ENCODE results near the gene MGAT4B.

Gene MGAT4B

DNA sequence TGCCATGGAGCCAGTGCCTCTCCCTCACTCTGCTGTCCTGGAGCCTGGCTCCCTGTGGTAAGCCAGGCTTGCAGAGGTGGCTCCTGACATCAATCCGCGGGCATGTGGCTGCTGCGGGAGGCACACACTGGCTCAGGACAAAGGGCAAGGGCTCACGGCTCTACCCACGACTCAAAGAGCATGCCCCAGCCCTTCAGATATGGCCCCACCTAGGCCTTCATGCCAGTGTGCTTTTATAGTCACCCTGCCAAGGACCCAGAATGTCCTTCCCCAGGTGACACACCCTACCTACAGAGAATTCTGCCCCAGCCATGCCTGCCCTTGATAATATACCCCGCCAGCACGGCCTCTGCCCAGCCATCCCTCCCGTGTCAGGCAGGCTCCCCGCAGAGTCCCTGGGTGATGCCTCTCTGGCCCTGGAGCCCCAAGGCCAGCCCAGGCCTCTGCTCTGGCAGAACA lies 1.6 kb downstream of the MGAT4B start:
- DNase-seq, result no peak

DNA sequence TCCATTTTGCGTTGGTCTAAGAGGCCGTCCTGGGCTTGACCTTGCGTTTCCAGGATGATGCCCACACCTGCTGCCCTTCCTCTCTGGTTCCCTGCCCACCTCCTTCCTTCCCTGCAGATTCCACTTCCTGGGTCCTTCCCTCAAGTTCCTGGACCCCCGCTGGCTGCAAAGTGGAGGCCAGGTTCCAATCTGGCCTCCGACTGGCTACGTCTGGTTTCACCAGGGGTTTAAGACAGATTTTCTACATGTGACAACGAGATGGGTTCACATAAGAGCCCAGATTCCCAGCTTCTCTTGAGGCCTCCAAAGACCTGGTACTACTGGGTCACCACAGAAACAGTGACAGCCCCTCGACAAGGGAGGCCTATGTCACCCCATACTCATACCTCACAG lies 2.1 kb downstream of the MGAT4B start:
- DNase-seq, result no peak

DNA sequence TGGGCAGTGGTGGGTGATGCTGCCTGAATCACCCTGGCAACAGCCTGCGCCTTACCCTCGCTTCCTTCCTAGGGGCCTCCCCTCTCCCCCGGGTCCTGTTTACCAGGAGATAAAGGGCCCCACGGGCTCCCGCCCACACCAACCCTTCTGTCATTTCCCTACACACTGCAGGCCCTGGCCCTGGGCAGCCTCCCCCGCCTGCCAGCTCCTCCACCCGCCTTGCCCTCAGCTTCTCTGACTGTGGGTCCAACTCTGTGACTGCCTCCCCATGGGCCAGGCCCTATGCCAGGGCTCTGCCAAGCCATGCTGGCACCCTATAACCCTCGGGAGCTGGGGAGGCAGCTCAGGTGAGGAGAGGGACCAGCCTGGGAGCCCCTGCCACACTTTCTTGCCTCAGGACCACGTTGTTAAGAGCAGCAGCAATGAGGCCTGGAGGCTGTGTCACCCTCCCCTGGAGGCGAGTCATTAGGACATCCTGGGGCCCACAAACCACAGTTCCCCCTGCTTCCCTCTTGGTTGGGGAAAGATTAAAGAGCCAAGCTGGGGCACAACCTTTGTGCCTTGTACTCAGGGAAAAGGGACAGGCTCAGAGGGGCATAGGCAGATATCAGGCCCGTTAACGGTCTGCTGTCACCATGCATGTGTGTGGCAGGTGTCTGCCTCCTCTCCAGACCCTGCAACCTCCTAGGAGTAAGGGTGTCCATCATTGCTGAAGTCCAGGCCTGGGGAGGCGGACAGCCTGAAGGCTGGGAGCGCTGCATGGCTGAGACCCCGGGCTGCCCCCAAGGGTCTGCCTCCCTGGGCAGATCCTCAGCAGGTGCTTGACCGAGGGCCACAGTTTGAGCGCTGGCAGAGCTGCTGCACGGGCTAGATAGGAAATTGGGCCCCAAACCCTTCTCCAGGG lies 2.8 kb downstream of the MGAT4B start:
- DNase-seq, result no peak

DNA sequence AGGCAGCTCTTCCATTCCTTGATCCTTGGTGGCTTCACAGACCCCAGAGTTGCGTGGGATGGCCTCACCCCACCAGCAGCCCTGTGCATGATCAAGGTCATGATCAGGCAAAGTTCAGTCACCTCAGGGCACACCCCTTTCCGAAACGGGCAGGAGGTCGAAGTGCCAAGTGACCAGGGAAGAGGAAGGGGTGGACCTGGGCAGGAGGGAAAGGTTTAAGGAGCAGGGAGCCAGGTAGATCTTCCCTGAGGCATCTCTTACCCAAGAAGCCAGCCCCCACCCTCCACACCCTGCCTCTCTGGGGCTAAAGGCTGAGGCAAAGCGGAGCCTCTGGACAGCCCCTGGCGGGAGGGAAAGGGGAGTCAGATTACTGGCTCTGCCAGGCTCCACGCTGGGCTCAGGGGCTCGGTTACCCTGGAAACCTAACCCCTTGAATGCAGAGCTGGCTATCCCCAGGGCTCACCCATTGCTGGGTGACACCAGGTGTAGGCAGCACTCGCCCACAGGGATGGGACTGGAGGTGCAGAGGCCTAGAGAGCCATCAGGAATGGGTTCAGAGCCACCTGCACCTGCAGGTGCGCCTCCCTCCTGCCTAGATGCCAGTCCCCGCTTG lies 3.6 kb downstream of the MGAT4B start:
- no peak for DNase-seq

DNA sequence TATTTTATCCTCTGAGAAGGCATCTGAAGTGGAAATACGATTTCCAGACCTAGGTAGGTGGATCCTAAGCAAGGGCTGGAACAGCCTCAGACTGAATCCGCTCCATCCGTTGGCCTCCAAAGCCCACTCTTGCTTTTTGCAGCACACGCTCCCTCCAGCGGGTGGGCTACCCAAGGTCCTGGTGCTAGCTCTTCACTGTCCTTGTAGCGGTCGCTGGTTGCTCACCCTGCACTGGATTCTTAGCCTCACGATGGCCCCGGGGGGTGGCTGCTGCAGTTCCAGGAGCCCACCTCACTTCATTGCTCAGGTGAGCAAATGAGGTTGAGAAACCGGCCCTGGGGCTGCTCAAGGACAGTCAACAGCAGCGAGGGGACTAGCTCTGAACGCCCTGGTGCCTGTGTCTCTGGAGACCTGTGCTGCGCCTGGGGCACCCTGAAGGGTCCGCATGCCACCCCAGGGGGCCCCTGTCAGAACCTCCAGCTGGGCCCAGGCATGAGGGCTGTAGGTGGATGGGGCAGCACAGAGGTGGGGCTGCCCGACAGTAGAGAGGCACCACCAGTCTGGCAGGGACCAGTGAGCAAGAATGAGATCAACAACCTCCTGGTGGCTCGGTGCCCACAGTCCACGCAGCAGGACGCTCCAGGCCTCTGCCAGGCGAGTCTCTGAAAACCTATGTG lies 4.3 kb downstream of the MGAT4B start:
- no peak for DNase-seq

DNA sequence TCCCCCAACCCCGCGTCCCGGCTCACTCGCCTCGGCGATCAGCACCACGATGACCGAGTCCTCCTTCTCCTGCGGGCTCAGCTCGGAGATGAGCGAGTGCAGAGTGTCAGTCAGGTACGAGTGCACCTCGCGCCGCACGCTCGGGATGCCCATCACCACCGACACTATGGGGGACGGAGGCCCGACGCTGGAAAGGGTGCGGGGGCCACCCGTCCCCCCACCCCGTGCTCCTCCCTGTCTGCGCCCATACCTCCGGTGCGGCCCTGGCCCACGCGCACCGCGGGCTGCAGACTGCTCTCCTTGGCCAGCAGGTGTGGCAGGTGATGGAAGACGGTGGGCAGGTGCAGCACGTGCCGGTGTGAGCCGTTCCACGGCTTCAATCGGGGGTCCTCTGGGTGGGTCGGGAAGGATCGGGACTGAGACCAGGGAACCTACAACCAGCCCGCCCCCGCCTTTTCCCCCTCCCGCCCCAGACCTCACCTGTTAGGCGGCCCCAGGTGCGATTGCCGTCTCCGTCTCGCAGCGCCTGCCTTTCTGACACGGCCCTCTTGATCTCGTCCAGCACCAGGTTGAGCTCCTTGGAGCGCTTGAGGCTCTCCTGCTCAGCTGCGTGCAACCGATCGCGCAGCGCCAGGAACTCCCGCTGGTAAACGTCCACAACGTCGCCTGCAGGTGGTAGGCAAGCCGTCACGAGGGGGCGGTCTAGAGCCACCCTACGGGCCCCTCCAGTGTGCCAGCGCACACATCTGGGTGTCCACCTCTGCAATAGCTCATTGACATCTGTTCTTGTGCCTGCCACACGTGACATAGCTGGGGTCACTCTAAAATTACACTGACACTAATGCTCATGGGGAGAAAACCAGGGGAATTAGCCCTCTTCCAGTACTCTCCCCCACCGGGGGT lies 5.1 kb downstream of the MGAT4B start:
- DNase-seq, result peak; percentile 75

DNA sequence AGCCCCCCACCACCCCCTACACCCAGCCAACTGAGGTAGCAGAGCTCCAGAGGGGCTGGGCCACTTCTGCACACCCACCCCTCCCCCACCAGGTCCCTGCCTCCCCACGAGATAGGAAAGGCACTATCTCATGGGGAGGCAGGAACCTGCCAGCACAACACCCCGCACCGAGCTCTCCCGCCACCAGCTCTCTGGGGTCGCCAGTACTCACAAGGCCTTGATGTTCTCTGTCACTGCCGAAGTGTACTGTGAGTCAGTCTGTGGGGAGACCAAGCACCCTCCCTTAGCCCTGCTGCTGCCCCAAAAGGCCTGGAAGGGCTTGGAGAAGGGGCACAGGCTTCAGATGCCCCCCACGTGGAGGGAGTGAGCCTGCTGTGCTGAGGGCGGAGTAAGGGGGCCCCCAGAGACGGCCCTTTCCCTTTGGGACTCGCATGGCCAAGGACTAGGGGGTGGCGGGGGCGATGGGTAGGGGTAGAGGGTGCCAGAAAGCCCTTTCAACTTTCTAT lies 5.9 kb downstream of the MGAT4B start:
- DNase-seq, result no peak

DNA sequence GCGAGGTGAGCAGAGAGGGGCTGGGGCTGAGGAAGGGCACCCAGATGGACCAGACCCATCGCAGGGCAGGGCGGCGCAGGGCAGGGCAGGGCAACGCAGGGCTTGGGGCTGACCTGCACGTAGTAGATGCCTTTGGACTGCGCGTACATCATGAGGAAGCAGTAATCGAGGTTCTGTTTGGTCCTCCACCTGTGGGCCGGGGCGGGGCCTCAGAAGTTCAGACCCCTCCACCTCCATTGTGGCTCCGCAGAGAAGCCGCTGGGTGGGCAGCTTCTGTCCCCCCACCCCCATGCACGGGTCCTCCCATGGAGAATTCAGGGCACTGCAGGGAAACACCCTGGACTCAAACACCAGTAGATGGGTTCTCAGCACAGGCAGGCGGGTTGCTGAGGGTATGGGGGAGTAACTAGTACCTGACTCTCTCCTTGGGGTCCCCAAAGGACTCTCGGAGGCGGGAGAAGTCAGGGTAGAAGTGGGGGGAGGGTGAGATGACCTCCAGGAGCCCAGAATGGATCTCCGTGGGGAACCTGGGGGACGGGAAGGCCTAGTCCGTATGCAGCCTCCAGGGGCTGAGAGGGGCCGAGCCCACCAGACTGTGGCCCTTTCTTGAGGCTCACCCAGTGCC lies 6.5 kb downstream of the MGAT4B start:
- DNase-seq, result no peak

DNA sequence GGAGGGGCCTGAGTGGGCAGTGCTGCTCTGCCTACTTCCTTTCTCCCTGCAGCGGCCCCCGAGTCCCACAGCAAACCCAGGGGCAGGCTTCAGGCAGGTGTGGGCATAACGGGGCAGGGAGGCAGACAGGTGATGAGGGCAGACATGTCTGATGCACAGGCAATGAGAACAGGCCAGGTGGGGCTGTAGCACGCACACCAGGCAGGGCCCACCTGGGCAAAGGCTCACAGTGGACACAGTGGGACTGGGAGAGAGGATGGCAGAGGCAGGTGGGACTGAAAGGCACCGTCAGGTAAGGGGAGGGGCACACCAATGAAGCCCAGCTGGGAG lies 7.1 kb downstream of the MGAT4B start:
- DNase-seq, result no peak

DNA sequence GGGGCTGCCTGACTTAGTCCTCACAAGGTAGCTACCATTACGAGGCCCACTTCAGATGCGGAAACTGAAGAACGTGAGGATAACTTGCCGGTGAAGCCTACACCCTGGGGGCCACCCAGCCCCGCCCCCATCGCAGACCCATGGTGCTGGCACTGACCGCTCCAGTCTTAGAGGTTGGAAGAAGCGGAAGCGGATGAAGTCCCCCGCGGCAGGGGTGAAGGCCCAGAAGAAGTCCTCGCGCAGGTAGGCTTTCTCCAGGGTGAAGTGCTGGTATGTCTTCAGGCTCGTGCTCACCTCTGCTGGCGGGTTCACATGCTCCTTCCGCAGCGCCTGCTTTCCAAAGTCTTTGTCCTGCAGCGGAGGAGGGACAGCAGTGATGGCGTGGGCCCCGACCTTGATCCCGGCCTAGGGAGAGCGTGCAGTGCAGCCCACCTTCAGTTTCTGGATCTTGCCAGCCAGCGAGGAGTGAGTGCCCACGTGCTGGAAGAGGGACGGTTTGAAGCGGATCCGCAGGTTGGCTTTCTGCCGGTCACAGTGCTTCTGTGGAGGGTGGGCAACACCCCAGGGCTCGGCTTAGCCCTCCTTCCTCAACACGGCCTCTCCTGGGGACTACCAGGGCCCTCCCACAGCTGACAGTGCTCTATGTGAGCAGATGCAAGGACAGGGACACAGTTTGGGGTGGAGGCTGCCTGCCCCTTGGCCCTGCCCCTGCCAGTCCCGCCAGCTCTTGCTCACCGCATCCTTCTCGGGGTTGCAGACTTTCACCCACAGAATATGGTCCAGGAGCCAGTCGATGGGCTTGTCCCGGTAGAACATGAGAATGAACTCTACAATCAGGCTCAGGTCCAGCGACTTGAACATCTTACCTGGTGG lies 7.7 kb downstream of the MGAT4B start:
- no peak for DNase-seq

DNA sequence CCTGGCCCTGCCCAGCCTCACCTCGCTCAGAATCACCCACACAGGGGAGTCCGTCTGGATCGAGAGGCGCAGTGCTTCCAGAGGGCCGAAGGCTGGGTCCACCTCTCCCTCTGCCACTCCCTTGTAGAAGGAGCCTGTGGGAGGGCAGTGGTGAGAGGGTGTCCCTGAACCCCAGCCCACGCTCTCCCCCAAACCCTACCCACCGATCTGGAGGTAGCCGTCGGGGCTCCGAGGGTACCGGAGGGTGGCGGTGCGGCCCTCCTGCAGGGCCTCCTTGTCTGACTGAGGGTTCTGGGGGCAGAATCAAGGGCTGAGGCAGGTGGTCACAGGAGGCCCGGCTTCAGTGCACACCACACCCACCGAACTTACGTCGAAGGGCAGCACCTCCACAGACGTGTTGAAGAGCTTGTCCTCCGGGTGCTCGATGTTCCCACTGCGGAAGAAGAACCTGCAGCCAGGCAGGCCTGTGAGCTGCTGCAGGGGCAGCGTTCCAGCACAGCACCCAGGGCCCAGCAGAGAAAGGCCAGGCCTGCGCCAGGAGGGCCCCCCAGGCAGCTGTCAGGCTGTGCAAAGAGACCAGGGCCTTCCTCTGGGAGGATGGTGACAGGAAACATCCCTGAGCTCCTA lies 8.4 kb downstream of the MGAT4B start:
- DNase-seq, result no peak

DNA sequence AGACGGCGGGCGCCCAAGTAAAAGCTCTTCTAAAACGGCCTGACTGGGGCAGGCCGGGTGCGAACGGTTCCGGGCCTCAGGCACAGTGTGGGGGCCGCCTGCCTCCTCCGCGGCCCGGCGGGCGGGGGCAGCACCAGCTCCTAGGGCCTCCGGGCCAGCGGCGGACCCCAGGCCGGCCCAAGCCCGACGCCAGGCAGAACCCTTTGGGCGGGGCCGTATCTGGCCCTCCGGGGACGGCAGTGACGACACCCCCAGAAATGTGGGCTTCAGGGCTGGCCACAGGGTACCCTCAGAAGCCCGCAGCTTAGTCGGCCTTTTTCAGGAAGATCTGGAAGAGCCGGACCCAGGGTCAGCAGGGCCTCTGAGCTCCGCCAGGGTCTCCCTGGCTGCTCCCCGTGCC lies 8.9 kb downstream of the MGAT4B start:
- no peak for DNase-seq

DNA sequence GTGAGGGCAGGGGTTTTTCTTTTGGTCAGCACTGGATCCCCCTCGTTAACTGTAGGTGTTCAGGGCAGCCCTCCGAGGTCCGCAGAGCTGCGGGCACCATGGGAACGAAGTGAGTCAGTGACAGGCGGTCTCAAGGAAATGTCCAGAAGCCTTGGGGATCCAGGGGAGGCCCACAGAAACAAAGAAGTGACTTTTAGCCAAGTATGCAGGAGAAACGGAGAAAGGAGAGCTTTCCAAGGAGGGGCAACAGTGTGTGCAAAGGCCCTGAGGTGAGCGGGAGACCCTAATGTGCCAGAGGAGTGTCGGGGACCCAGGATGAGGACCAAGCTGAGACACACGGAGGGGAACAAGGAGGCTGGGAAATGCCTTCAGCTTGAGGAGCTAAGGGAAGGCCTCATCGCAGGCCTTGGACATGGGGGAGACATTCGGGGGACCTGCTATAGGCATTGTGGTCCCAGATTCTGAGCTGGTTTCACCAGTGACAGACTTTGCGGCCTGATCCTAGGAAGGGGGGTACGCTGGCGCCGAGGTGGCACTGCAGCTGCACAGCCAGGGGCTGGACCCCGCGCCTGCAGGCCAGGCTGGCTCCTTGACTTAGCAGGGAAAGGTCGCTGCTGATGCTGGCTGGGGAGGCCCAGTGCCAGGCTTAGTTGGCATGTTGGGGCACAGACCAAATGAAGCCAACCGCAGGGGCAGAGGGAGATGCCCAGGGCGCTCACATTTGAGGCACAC lies 9.6 kb downstream of the MGAT4B start:
- DNase-seq, result no peak

DNA sequence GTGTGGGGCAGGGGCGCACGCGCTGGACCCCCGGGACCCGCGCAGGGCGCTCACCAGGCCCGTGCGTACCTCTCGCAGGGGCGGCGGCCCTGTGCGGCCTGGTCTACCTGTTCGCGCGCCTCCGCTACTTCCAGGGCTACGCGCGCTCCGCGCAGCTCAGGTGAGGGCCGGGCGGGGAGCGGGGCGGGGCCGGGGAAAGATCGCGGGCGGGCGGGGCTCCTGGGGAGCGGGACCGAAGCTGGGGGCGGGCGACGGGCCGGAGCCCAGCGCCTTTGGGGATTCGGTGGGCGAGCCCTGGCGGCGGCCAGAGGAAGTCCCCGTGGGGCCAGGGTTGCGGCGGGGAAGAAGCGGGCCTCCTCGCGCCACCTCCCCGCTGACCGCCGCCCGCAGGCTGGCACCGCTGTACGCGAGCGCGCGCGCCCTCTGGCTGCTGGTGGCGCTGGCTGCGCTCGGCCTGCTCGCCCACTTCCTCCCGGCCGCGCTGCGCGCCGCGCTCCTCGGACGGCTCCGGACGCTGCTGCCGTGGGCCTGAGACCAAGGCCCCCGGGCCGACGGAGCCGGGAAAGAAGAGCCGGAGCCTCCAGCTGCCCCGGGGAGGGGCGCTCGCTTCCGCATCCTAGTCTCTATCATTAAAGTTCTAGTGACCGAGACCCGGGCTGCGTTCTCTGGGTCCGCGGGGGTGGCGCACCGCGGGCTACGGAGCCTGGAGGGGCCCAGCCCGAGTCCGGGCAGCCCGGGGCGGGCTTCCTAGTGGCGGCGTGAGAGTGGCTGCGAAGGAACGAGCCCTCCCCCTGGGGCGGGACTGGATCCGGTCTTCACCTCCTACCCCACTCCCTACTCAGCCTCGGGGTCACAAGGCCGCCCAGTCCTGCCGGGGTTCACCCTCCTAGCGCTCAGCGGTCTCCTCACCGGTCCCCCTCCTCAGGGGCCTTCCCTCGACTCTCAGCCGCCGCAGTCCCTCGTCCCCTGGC lies 10.5 kb downstream of the MGAT4B start:
- DNase-seq, result peak; percentile 66

DNA sequence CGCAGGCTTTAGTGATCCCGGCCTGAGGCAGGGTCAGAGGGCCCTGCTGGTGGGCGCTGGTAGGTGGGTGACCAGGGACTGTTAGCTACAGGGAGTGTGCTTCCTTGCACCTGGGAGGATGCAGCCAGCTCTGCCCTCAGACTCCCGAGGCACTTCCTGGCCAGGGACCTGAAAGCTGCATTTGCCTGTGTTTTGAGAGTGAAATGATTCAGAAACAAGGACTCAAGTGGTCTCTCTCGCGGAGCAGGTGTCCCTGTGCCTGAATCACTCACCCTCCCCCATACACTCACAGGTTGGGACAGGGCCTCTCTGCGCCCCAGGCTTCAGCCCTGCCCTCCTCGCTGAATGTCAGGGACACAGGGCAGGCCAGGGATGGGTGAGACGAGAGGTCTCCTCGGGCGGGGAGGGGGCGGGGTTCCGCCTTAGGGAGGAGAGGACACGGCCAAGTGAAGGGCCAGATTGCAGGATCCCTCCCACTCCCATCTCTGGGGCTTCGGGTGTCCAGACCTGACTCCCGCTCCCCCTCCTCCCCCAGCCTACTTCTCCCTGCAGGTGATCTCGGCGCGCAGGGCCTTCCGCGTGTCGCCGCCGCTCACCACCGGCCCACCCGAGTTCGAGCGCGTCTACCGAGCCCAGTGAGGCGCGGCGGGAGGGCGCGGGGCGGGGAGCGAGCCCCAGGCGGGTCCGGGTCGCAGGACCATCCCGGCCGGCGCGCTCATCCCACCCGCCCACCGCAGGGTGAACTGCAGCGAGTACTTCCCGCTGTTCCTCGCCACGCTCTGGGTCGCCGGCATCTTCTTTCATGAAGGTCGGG lies 11.4 kb downstream of the MGAT4B start:
- no peak for DNase-seq

DNA sequence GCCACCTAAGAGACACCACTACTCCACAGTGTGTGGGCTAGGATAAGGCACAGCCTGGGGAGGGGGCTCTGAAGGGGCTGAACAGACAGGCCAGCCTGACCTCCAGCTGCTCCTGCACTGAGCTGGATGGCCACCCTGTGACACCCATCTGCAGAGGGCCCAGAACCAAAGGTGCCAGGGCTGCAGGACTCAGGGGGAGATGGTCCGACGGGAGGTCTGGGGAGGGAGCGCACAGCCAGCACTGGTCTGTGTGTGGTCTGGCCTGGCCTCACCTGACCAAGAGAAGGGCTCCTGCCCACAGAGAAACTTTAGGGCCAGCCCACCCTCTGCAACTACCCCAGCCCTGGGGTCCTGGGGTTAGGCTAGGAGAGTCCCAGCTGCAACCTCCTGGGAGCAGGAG lies 12.1 kb downstream of the MGAT4B start:
- DNase-seq, result no peak

DNA sequence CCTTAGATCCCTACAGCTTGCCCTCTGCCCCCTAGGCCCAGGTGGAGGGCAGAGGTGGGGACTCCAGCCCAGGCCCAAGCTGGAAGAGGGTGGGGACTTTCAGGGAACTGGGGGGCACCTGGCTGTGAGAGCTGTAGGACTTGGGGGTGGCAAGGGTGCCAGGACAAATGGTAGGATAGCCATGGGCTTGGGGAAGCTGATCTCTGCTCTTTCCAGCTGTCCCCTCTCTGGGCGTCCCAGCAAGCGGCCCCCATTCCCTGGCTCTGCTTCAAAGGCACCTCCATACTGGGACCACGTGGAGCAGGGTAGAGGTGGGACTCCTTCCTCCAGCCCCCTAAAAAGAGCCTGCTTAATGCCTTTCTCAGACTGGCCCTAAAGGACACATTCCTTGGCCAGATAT lies 12.5 kb downstream of the MGAT4B start:
- no peak for DNase-seq
